Right cardiac atrium (tissue), 5 donors: ENCODE measurements around the gene RIGI. TPM values are rescaled to one million over a fixed set of nuclear protein-coding genes. Genes with fewer than 3 reads are reported as not detected.
"Not testable (repeated sequence)": the region's sequence is repeated elsewhere in the genome, so short reads cannot be mapped to it uniquely, and the experiment has no call there.

Experiments used
- ATAC-seq, 2 donors: fragments of 200-7000 bp; cut with Tn5 transposase; one replicate each; pipeline versions ENCODE4 v1.8.0 to v1.9.1; 2020; ENCODE audit warnings: moderate library complexity in 2 of 2, mild to moderate bottlenecking in 1 of 2
- DNase-seq, 3 donors: peaks; one replicate each; pipeline ENCODE4 v3.0.0-alpha.2; 2020
- H3K27ac ChIP-seq: one replicate; pipeline ENCODE4 v1.5.1; 2013; ENCODE audit warnings: mild to moderate bottlenecking, low read length, control low read depth, moderate library complexity
- H3K27me3 ChIP-seq: one replicate; pipeline ENCODE4 v1.6.1; 2013; ENCODE audit not compliant: control insufficient read depth, insufficient read depth
- H3K4me1 ChIP-seq: one replicate; pipeline ENCODE4 v1.6.1; 2013; ENCODE audit warnings: low read length; ENCODE audit not compliant: control insufficient read depth, insufficient read depth
- H3K4me3 ChIP-seq: one replicate; pipeline ENCODE4 v1.5.1; 2013; ENCODE audit warnings: low read length, control low read depth
- H3K9me3 ChIP-seq: one replicate; pipeline ENCODE4 v1.6.1; 2013; ENCODE audit warnings: low read length; ENCODE audit not compliant: control insufficient read depth
- WGBS: extraction: QIAGEN DNeasy Blood & Tissue Kit; methylation state at CpG from one replicate; pipeline ENCODE4 v1.1.7; 2013; 5-methylcytosine and 5-hydroxymethylcytosine counted together
- intact Hi-C, 4 donors: fragments of 100-400 bp; cut with DNase I; formaldehyde crosslinking; loops; one replicate each; pipeline versions ENCODE4 v1.11.0 to v1.14.0; 2022 to 2023
- polyA plus RNA-seq: library from polyadenylated mRNA; stranded (reverse); fragments of 200-250 nt; gene quantifications from one replicate; pipeline ENCODE4 v1.2.3, GENCODE V29; 2013
- total RNA-seq, 4 donors: library from RNA; stranded (reverse); fragmentation: NEBNext Ultra II Directional; extraction: Animal tissue kit (Norgen Biotek cat#: 25700); gene quantifications; one replicate each; pipeline ENCODE4 v1.2.1, GENCODE V29; 2021
- donor health status: healthy with polysubstance abuse.
- donor health status: DM: no; HTN: yes; CAD: no.
- donor health status: DM: no; HTN: no; CAD: no.
- donor health status: DM: no; HTN: yes; CAD: no; lungs with severe emphysema.
- donor health status: DM: yes; HTN: yes; CAD: no.

RIGI gene
- total and polyA plus RNA-seq, 5 donors = 2.8 to 6.4 (median 5.6) TPM

DNA sequence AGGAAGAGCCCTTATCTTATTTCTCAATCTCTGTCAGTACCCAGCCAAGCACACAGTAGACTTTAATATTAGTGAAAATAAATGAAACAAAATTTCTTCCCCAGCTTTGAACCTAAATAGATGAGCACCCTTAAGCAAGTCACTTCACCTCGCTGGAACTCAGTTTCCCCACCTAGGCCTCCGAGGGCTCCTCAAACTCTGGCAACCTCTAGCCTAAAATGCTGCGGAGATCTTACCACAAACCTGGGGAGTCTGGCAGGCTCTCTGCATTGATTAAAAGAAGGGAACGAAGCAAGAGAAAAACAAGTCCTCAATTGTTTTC lies 326 bp downstream of the RIGI start:
- H3K27ac ChIP-seq = peak overlapping the region; percentile 85
- H3K4me3 ChIP-seq = peak overlapping the region; percentile 85
- ATAC-seq (peak; percentile 7 to 11), DNase-seq (no peak)
- H3K27me3 ChIP-seq = no peaks in the 10 kb centered on the region
- peaks cover 8% of the 10 kb centered on the region for H3K4me1 ChIP-seq
- no peaks in the 10 kb centered on the region for H3K9me3 ChIP-seq
- WGBS = 5% methylated on average over 4 of the region's 4 CpGs
- intact Hi-C loops = no loop called here

DNA sequence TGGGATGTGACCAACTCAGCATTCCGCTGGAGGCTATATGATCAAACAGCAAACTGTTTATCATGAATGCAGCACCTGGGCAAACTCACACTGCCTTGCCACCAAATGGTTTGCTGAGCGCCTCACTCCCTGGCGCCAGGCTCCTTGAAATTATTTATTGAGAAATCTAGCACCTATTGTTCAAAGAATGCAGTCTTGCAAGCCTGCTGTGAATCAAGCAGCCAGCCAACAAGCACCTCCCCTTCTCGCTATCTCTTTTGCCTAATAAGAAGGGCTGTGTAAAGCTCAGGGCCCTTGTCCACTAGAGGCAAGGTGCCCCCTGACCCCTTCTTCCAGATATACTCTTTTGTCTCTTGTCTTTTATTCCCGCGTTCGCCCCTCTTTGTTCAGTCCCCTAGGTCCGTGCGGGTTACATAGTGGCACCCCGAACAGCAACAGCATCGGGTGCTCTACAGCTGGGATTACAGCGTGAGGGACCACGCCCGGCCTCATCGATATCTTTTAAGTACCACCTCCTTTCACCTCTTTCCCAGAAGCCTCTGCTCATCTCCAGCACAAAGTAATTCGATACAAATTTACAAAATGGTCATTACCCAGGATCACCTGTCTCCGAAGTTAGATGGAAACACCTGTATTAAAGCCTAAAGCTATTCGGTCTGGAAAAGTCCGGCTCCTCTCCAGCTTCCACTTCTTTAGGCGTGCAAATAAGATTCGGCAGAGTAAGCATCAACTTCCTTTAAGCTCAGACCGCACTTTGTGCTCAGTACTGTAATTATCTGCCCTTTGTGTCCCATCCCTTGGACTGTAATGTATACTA lies 896 bp downstream of the RIGI start:
- intact Hi-C loops = no loop called here
- peak overlapping the region; percentile 85 for H3K4me3 ChIP-seq
- 45% methylated on average over 22 of the region's 22 CpGs for WGBS
- H3K4me1 ChIP-seq = peaks cover 8% of the 10 kb centered on the region
- ATAC-seq (peak; percentile 25 to 43), DNase-seq (peak in 1 of 3 donors; percentile 30)
- H3K9me3 ChIP-seq = no peaks in the 10 kb centered on the region
- no peak overlapping the region for H3K27ac ChIP-seq
- no peaks in the 10 kb centered on the region for H3K27me3 ChIP-seq

DNA sequence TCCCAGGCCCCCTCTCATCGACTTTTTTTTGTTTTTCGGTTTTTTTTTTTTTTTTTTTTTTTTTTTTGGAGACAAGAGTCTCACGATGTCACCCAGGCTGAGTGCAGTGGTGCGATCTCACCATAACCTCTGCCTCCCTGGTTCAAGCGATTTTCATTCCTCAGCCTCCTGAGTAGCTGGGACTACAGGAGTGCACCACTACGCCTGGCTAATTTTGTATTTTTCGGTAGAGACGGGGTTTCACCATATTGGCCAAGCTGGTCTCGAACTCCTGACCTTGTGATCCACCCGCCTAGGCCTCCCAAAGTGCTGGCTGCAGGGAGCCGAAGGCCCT lies 1.5 kb downstream of the RIGI start:
- H3K27ac ChIP-seq, H3K4me1 ChIP-seq, DNase-seq, H3K9me3 ChIP-seq, ATAC-seq, intact Hi-C loops, H3K27me3 ChIP-seq: not testable (repeated sequence)
- H3K4me3 ChIP-seq = peak overlapping the region; percentile 85
- 88% methylated on average over 11 of the region's 11 CpGs for WGBS

DNA sequence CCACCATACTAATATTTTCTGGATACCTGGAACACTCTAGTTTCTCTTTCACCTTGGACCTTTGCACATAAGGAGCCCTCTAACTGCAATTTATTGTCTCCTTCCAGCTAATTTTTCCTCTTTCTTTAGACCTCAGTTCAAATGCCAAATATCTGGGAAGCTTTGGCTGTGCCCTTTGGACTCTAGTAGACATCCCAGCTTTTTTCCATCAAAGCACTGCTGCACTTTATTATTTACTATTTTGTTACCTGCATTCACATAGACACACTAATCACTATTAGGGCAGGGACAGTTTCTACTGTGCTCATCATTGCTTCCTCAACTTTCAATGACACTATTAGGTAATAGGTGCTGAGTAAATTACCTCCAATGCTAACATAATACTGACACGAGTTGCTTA lies 2.1 kb downstream of the RIGI start:
- WGBS = 41% methylated on average over 1 of the region's 1 CpG
- ATAC-seq = no peak
- no peak overlapping the region for H3K4me3 ChIP-seq
- no peak overlapping the region for H3K27ac ChIP-seq
- no peak for DNase-seq
- intact Hi-C loops = no loop called here
- no peaks in the 10 kb centered on the region for H3K27me3 ChIP-seq
- H3K4me1 ChIP-seq = peaks cover 8% of the 10 kb centered on the region
- no peaks in the 10 kb centered on the region for H3K9me3 ChIP-seq

DNA sequence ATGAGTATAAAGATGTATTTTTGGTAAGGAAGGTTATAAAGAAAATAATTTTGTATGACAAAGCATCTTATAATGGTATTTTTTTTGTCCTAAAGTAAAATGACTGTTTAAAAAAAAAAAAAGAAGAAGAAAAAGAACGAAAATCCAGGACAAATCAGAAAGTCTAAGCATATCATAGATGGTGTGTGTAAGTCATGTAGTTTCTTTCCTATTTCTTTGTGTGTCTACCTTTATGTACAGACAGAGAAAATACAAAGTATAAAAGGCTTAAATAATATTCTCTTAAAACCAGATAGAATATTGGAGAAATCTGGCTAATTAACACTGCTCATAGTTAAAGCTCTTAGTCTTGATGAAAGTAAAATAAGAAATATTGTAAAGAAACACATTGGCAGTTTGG lies 7.7 kb downstream of the RIGI start:
- 94% methylated on average over 1 of the region's 1 CpG for WGBS
- H3K4me1 ChIP-seq = peaks cover 4% of the 10 kb centered on the region
- no peaks in the 10 kb centered on the region for H3K9me3 ChIP-seq
- H3K27me3 ChIP-seq = no peaks in the 10 kb centered on the region
- intact Hi-C loops = no loop called here
- no peak for ATAC-seq
- no peak for DNase-seq
- H3K27ac ChIP-seq = no peak overlapping the region
- no peak overlapping the region for H3K4me3 ChIP-seq

DNA sequence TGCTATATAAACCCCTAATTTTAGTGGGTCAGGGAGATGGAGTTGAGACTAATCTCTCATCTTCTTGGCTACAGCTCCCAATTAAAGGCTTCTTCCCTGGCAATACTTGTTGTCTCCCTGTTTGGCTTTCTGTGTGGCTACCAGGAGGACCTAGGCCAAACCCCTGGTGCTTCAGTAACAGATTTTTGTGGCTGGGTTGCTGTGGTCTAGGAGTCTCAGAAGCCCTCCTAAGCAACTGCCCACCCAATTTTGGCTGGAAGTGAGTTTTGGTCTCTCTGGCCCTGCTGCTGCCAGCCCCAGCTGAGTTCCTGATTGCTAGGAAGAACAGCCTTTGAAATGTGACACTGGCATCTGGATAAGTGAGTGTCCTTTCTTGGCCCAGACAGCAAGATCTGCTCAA lies 9.8 kb downstream of the RIGI start:
- DNase-seq (no peak), ATAC-seq (no peak)
- no peak overlapping the region for H3K4me3 ChIP-seq
- H3K27me3 ChIP-seq = no peaks in the 10 kb centered on the region
- no peaks in the 10 kb centered on the region for H3K9me3 ChIP-seq
- H3K27ac ChIP-seq = no peak overlapping the region
- no peaks in the 10 kb centered on the region for H3K4me1 ChIP-seq
- intact Hi-C loops = no loop called here

DNA sequence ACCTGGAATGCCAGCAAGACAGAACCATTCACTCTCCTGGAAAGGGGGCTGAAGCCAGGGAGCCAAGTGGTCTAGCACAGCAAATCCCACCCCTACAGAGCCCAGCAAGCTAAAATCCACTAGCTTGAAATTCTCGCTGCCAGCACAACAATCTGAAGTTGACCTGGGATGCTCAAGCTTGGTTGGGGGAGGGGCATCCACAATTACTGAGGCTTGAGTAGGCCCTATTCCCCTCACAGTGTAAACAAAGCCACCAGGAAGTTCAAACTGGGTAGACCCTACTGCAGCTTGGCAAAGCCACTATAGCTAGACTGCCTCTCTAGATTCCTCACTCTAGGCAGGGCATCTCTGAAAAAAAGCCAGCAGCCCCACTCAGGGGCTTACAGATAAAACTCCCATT lies 17.3 kb downstream of the RIGI start:
- Histone ChIP-seq H3K27ac (no peak overlapping the region), H3K4me1 (no peaks in the 10 kb centered on the region), H3K4me3 (no peak overlapping the region), H3K27me3 (no peaks in the 10 kb centered on the region), H3K9me3 (no peaks in the 10 kb centered on the region)
- ATAC-seq (no peak), DNase-seq (peak in 1 of 3 donors; percentile 32)
- intact Hi-C loops = no loop called here
- 92% methylated on average over 1 of the region's 1 CpG for WGBS

DNA sequence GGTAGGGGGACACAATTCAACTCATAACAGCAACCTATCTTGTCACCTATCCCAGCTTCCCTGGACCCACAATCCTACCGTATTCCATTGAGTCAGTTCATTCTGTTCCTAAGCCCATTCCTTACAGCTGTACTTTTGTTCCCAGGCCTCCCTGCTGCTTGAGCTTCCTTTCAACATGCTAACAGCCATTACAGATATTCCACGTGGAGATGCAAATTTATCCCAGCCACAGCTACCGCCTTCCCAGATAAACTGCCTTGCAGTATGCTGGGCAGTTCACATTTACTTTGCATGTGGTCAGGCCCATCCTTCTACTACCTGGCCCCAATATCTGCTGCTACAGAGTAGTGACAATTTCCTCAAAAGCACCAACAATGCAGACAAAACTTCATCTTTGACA lies 23.0 kb downstream of the RIGI start:
- no peaks in the 10 kb centered on the region for H3K27me3 ChIP-seq
- ATAC-seq = no peak
- no peaks in the 10 kb centered on the region for H3K9me3 ChIP-seq
- no peak for DNase-seq
- no peak overlapping the region for H3K27ac ChIP-seq
- H3K4me3 ChIP-seq = no peak overlapping the region
- 81% methylated on average over 3 of the region's 3 CpGs for WGBS
- no peaks in the 10 kb centered on the region for H3K4me1 ChIP-seq
- intact Hi-C loops = no loop called here

DNA sequence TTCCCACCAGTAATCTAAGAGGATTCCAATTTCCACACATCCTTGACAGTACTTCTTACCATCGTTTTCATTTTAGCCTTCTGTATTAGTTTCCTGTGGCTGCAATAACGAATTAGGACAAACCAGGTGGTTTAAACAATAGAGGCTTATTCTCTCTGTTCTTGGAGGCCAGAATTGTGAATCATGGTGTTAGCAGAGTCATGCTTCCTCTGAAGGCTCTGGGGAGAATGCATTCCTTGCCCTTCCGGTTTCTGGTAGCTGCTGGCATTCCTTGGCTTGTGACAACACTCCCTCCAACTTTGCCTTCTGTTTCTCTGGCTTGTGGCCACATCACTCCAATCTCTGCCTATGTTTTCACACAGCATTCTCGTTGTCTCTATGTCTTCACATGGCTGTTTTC lies 23.5 kb downstream of the RIGI start:
- intact Hi-C loops = no loop called here
- ATAC-seq (no peak), DNase-seq (no peak)
- 51% methylated on average over 4 of the region's 4 CpGs for WGBS
- Histone ChIP-seq H3K27me3 (no peaks in the 10 kb centered on the region), H3K4me1 (no peaks in the 10 kb centered on the region), H3K27ac (no peak overlapping the region), H3K9me3 (no peaks in the 10 kb centered on the region), H3K4me3 (no peak overlapping the region)

DNA sequence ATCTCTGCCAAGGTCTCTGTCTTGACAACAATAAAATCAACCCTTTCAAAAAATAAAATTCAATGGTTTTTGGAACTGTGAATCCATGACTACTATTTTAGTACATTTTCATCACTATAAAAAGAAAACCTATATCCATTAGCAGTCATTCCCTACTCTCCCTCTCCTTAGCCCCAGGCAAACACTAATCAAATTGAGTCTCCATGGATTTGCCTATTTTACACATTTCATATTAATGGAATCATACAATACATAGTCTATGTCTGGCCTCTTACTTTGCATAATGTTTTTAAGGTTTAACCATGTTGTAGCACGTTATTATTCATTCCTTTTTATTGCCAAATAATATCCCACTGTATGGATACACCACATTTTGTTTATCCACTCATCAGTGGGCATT lies 24.1 kb downstream of the RIGI start:
- WGBS = 85% methylated on average over 1 of the region's 1 CpG
- intact Hi-C loops = no loop called here
- Histone ChIP-seq H3K4me3 (no peak overlapping the region), H3K27me3 (no peaks in the 10 kb centered on the region), H3K27ac (no peak overlapping the region), H3K4me1 (no peaks in the 10 kb centered on the region), H3K9me3 (no peaks in the 10 kb centered on the region)
- ATAC-seq = no peak
- no peak for DNase-seq

DNA sequence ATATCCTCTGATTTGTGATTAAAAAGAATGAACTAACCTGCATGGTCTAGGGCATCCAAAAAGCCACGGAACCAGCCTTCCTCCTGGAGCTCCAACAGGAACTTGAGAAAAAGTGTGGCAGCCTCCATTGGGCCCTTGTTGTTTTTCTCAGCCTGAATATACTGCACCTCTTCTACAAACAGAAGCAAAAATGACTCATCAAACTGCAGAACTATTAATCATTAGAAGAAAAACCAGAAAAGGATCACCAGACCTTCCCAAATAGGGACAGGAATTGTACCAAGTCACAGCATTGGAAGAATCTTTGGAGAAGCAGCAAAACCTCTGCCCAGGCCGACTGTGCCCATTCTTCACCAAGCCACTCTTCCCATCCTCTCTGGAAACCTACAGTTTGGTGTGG lies 25.2 kb downstream of the RIGI start:
- 90% methylated on average over 2 of the region's 2 CpGs for WGBS
- Histone ChIP-seq H3K4me1 (no peaks in the 10 kb centered on the region), H3K4me3 (no peak overlapping the region), H3K27ac (no peak overlapping the region), H3K9me3 (no peaks in the 10 kb centered on the region), H3K27me3 (no peaks in the 10 kb centered on the region)
- intact Hi-C loops = no loop called here
- ATAC-seq = no peak
- DNase-seq = no peak

DNA sequence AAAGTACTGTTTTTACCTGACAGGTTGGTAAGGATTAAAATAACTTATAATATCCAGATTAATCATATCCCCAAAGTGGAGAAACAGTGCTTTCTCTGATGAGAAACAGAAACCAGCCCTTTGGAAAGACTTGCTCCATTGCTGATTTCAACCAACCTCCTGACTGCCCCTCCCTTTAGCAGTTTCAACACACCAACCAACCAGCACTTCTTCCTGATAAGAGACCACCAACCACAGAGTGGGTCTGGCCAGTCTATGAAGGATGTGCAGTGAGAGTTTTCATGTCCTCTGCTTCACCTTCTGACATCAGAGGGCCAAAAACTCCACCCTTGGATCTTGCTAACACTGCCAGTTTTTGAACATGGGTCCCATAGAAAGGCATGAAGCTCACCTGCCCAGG lies 28.1 kb downstream of the RIGI start:
- intact Hi-C loops = no loop called here
- H3K27me3 ChIP-seq = no peaks in the 10 kb centered on the region
- H3K9me3 ChIP-seq = no peaks in the 10 kb centered on the region
- H3K4me1 ChIP-seq = no peaks in the 10 kb centered on the region
- H3K4me3 ChIP-seq = no peak overlapping the region
- no peak overlapping the region for H3K27ac ChIP-seq
- DNase-seq (no peak), ATAC-seq (no peak)
